ENCODE results near the gene MEGF9. TPM values are rescaled to one million over a fixed set of nuclear protein-coding genes. Genes with fewer than 3 reads are reported as not detected.

The MEGF9 gene
- total RNA-seq, 1 experiment from 2014 or later = 8.3 TPM

- Histone ChIP-seq H2AFZ (ENCODE audit: low read depth, low read length, poor library complexity, severe bottlenecking) (no peak overlapping the region), H3K4me3 (replicated peaks in 1 of 2; ENCODE audit: low read depth in 1 of 2, low read length in 2 of 2) (no peak overlapping the region), H3K4me1 (ENCODE audit: control insufficient read depth in 1 of 2, insufficient read depth in 2 of 2, low read length in 2 of 2) (no peaks in the 10 kb centered on the region; a peak in 1 of 4 replicates), H3K4me2 (ENCODE audit: low read length) (no peak overlapping the region), H3K9ac (ENCODE audit: low read length) (no peak overlapping the region), H3K9me3 (ENCODE audit: control insufficient read depth in 1 of 2, insufficient read depth in 1 of 2, low read depth in 1 of 2, low read length in 2 of 2) (no peaks in the 10 kb centered on the region), H4K20me1 (ENCODE audit: insufficient read depth) (no peaks in the 10 kb centered on the region), H3K79me2 (ENCODE audit: insufficient read depth, low read length) (peaks cover 71% of the 10 kb centered on the region), H3K9me2 (ENCODE audit: insufficient read depth) (no peaks in the 10 kb centered on the region), H3K27me3 (ENCODE audit: insufficient read depth, low read length) (no peaks in the 10 kb centered on the region), H3K36me3 (ENCODE audit: control insufficient read depth in 1 of 2, insufficient read depth in 2 of 2, low read length in 2 of 2) (peaks cover 2 to 4% of the 10 kb centered on the region in 2 experiments; a peak in 1 of 4 replicates), H3K27ac (ENCODE audit: low read depth, low read length) (no peak overlapping the region)
- DNase-seq (ENCODE audit: low read depth, low spot score) (no peak), ATAC-seq (no peak)
- POLR2A ChIA-PET = interaction anchor here (0.7 kb wide), 1 partner anchor 9 kb away, joined by 4 read pairs; no protein-coding TSS in a partner anchor
- TF ChIP-seq REST (IDR thresholded peaks at IDR 0.05; ENCODE audit: low read depth) (no peak), ZFX (IDR thresholded peaks at IDR 0.05) (no peak), POLR2A (IDR thresholded peaks at IDR 0.05; ENCODE audit: borderline replicate concordance, extremely low read depth, insufficient read depth, insufficient read length) (no peak), ELF1 (IDR thresholded peaks at IDR 0.05; ENCODE audit: borderline replicate concordance, low read depth) (no peak), ATF3 (IDR thresholded peaks at IDR 0.05) (no peak), RAD21 (IDR thresholded peaks at IDR 0.05; ENCODE audit: low read depth) (no peak), MAX (IDR thresholded peaks at IDR 0.05) (no peak), CEBPB (IDR thresholded peaks at IDR 0.05; ENCODE audit: low read depth) (no peak), ZNF274 (IDR thresholded peaks at IDR 0.05; ENCODE audit: low read depth, low read length) (no peak), TCF7L2 (IDR thresholded peaks at IDR 0.05; ENCODE audit: borderline replicate concordance, extremely low read depth, insufficient read depth, insufficient read length) (no peak), SIN3A (IDR thresholded peaks at IDR 0.05; ENCODE audit: low read depth) (no peak), CBX3 (IDR thresholded peaks at IDR 0.05; ENCODE audit: low read depth) (no peak), EZH2 (IDR thresholded peaks at IDR 0.05) (no peak), FOSL1 (IDR thresholded peaks at IDR 0.05; ENCODE audit: low read depth) (no peak), ZBTB33 (IDR thresholded peaks at IDR 0.05; ENCODE audit: extremely low read depth, insufficient replicate concordance, low read length) (no peak), EGR1 (IDR thresholded peaks at IDR 0.05; ENCODE audit: low read depth) (no peak), SP1 (IDR thresholded peaks at IDR 0.05; ENCODE audit: low read depth) (no peak), SRF (IDR thresholded peaks at IDR 0.05; ENCODE audit: low read depth) (no peak)
- RAD21 ChIA-PET (ENCODE audit: low non-redundant PET in 1 of 2, low total read pairs in 2 of 2, uncharacterized antibody in 2 of 2, unreplicated experiment in 2 of 2) = no interaction called here
- intact Hi-C loops (cut with micrococcal nuclease) = no loop called here
- CTCF ChIA-PET = no interaction called here
- no TSS peak for BruUV-seq (replicated peaks)
Measured at GRCh38 chr9:120559546-120559945, 154.7 kb downstream of the MEGF9 start.
